KG1 (cell line): ENCODE data around the gene DOCK1.
A peak's percentile ranks its signal among the peaks of the same experiment; 100 is the strongest.

Source experiments
- DNase-seq: peaks from one replicate; lab custom pipeline; 2025; lab: John Stamatoyannopoulos, UW

The DOCK1 gene

DNA sequence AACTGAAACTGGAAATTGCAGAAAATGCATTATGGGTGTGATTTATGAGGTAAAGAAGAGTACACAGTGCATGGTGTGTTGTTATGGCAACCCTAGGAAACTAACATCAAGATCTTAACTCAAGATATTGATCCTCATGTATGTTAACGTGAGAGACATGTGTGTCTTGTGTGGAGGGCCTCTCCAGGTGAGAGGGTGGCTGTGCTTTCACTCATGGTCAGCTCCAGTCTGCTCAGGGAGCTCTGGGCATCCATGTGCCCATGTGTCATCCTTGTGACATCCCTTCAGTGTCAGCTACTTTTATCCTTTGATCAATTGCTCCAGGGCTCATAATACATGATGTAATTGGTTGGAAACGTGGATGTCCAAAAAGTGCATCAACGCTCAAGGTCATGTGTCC, 316.1 kb downstream of the DOCK1 start:
- DNase-seq: no peak

DNA sequence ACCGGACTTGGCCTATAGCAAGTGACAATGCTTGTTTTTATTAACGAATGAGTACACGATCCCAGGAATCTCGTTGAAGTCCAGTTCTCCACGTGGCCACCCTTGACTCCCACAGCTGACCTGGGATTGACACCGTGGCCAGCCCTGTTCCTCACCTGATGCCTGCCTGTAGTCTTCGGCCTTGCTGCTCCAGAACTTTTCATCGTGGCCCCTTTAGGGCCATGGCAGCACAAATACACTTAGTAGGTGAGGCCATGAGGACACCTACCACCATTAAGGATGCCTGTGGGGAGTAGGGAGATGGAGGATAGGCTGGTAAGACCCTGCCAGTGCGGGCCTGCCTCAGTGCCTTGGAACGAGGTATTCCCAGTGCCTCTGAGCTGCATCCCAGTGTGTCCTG, 321.8 kb downstream of the DOCK1 start:
- no peak for DNase-seq

DNA sequence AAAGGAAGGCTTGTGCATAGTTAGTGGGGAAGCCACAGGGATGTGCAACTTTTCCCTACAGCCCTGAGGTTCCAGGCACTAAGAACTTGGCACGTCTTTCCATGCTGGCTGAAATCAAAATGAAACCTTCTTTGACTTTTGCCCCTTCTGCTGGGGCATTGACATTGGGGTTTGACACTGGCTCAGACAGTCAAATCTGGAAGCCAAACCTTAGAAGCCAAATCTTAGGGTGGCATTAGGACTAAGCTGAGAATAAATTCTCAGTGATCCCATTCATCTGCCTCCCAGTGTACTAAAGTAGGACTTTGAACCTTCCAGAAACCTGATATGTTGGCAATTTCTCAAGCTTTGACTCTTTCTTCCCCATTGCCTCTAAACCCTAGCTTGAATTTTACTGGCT, 322.4 kb downstream of the DOCK1 start:
- no peak for DNase-seq

DNA sequence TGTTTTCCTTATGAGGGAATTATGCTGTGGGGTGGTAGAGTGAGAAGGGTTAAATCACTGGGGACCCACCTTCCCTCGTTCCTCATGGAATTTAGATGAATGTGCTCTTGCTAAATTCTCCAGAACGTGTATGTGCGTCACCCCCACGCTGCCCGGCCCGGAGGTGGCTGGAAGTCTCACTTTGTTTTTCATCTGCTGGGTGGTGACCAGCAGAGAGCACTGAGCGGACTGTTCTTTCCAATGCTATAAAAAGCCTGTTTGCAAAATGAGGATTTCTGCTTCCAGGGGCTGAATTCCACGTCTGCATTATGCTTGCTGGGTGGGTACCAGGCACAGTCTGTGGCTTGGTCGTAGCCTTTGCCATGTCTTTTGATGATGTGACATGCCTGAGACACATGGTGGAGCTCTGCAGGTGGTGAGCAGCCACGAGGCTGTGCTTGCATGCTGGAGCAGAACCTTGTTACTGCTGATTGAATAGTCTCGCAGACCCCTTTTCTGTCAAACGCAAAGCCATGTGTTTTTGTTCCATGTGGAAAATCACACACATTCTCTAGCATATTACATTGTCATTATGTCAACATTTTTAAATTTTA, 323.1 kb downstream of the DOCK1 start:
- no peak for DNase-seq

DNA sequence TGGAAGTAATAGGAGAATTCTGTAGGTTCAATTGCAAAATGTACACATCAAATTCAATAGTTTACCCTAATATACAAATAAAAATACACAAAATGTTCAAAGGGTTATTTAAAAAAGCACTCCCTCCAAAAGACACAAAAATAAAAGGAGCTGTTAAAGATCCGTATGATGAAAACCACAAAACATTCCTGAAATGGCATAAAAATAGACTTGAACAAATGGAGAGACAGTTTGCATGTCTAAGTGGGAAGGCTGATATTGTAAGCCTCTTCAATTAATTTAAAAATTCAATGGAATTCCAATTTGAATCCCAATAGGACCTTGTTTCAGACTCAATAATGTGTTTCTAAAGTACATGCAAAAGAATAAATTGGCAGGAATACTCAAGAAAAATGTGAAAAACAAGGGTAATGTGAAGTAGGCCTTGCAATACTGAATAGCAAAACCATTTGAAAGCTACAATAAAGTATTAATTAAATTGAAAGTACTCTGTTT, 329.1 kb downstream of the DOCK1 start:
- no peak for DNase-seq

DNA sequence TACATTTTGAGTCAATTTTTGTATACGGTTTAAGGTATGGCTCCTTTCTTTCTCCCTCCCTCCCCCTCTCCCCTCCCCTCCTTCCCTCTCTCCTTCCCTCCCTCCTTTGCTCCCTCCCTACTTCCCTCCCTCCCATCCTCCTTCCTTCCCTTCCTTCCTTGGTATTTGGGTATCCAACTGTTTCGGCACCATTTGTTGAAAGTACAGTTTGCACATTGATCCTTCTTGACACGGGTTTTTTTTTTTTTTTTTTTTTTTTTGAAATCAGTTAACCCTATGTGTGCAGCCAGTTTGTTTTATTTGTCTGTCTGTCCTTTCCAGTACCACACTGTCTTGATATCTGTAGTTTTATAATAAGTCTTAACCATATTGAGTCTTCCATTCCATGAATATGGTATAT, 331.0 kb downstream of the DOCK1 start:
- no peak for DNase-seq

DNA sequence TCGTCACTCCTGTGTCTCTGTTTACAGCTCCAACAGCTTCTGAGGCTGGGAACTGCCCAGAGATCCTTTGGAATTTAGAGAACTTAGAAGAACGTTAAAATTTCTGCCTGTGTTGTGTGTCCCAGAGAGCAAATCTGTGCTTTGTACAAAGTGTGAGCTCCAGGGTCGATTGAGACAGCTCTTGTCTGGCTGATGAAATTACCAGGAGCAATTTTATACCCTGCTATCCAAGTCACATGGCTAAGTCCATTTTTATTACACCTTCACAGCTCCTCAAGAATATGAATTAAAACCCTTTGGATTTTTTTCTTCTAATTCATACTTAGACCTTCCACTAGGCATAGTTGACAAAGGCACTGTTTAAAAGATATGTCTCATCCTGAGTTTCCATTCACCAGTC, 337.7 kb downstream of the DOCK1 start:
- DNase-seq: no peak

DNA sequence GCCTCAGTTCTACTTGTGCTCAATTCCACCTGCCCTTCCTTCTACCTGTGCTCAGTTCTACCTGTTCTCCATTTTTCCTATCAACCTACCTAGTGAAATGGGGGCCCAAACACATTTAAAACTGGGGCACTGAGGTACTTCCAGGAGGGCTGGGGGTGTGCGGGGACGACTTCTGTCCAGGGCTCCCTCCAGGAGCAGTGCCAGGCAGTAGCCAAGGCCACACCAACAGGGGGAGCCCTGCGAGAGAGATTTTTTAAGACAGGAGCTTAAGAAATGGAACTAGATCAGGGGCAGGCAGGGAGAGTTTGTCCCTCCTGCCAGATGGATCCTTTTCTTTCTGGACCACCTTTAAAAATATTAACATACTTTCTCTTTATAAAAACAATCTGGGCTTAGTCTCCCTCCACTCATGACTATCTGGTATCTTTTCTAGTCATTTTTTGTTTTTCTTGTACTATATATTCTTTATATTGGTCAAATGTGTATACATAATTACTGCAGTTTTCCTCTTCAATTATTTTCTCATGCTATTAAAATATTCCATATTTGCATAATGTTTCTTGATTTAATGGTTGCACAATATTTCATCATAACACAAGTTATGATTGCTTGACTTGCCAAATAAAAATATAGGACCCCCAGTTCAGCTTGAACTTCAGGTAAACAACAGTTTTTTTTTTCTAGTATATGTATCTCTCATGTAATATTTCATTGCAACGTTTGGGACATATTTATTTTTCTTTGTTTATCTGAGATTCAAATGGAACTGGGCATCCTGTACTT, 338.5 kb downstream of the DOCK1 start:
- no peak for DNase-seq

DNA sequence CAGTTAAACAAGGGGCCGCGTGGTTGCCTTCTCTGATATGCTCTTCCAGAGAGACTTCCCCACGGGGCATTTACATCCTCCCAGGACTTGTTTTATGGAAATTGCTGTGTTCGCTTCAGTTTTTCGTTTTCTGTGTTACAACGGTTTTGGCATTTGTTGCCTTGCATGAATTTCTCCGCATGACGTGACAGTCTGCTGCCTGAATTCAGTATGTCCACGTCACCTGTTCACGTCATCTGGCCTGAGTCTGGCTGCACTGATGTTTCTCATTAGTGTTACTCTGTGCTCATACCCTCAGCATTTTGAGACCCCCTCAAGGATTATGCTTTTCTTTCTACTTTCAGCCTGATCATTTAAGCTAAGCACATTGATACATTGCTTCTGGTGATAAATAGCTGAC, 340.2 kb downstream of the DOCK1 start:
- no peak for DNase-seq

DNA sequence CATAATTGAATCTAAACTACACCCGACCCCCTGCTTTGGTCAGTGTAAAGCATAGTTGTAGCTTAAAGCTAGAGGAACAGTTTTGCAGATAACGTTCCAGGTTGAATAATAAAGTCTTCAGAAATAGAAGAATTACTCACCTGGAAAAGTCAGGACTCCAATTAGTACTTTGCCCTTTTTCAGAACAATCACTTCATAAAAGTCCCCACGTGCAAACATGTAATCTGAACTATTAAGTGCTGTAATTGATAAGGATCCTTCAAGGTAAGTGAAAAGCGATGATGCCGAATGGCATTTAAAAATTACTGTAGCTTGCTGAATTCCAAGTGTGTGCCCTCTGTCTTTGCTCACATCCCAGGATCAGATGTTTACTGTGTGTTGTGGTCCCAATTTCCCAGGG, 344.8 kb downstream of the DOCK1 start:
- no peak for DNase-seq

DNA sequence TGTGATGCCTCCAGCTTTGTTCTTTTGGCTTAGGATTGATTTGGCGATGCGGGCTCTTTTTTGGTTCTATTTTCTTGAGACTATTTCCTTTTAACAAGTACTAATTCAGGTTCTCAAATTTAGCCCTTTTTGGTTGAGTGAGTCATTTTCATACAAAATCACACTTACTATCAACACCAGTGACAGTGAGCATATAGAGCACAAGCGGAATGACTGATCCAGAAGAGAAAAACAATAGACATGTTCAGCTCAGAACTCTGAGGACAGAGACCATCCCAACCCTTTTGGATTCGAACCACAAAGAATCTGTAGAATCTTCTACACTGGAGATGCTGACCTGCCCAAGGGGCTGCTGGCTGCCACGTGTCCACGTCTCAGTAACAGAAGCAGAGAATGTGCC, 347.6 kb downstream of the DOCK1 start:
- DNase-seq: no peak

DNA sequence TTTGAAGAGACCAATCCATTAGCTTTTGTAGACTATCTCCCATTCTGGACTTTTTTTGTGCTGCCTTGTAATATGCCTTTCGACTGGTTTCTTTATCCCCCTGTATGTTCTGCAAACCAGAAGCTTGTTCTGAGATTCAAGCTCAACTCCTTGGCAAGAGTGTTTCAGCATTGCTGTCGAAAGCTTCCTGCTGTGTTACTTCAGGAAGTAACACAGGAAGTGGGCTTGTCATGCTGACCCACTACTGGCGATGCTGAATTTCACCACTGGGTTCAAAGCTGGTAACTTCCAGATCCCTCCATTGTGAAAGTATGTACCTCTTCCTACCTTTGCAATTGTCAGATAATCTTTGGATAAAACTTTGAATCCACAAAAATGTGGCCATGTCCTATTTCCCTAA, 349.0 kb downstream of the DOCK1 start:
- peak; percentile 5 for DNase-seq

DNA sequence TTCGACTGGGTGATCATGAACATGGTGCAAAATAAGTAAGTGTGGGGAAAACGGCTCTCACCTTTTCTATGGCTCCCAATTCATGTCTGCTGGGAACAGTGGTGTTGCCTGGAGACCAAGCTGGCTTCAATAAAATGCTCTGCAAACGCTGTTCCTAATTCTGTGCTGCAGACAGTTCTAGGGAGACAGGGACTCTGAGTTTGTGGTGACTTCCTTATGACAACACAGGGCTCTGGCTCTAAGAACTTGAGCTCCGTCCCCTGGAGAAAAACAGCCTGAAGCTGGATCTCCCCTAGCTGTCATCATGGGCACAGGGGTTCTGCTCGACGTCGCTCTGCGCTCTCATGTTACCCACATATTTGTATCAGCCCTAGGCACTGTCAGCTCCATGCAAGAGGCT, 352.2 kb downstream of the DOCK1 start:
- DNase-seq: no peak

DNA sequence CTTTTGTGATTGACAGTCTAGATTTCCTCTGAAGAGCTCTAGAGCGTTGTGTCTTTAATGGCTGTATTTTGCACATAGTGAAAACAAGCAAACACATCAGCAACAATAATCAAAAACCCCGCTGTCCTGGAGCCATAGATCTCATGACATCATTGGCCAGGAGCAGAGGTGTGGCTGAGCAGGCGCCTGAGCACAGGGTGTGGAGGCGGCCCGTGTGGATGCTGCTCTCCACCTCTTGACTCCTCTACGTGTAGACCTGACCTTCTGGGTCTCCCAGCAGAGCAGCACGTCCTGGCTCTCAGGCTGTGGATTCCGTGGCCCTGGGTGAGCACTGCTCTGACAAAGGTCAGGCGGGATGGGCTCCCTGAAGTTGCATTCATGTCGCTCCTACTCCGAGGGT, 354.1 kb downstream of the DOCK1 start:
- DNase-seq: no peak

DNA sequence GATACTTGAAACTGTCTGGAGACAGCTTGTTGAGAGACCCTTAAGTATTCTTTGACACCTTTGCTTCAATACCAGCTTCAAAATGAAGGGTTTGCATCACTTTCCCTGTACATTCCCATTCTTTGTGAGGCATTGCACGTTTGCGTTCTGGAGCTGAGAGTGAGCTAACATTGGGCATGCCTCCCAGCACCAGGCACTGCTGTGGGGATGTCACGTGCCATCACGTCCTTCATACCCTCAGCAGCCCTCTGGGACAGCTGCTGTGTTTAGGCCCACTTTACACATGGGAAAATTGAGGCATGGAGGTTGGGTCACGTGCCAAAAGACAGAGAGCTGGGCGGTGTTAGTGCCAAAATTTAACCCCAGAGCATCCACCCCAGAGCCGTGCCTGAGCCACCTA, 357.4 kb downstream of the DOCK1 start:
- DNase-seq: no peak

DNA sequence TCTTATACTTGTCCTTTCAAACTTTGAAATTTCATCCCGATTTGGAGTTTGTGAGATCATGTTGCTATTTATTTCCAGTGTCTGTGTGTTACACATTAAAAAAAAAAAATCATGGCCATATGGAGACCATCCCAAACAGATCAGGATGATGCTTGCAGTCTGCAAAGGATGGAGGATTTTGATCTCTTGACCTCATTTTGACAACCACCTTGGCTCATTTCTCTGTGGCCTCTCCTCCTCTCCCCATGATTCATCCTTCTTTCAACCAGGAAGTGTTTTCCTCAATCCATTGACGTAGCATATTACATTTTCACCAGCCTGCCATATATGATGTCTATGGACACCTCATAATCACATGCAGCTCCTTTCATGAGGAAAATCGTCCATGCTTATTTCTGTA, 360.1 kb downstream of the DOCK1 start:
- DNase-seq: no peak

DNA sequence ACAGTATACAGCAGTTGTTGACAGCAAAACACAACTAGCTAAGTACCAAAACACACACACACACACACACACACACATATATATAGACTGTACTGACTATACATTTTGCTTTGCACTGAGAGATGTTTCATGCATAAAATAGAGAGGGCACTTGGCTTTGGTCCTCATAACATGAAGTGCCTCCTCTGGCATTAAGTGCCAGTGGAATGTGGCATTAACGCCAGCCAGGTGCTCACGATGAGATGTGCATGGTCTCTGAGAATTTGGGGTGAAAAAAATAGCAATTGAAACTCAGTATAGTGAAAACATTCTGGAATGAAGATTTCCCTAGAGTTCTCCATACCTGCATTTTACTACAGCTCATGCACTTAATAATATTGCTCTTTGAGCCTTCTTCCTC, 361.2 kb downstream of the DOCK1 start:
- no peak for DNase-seq

DNA sequence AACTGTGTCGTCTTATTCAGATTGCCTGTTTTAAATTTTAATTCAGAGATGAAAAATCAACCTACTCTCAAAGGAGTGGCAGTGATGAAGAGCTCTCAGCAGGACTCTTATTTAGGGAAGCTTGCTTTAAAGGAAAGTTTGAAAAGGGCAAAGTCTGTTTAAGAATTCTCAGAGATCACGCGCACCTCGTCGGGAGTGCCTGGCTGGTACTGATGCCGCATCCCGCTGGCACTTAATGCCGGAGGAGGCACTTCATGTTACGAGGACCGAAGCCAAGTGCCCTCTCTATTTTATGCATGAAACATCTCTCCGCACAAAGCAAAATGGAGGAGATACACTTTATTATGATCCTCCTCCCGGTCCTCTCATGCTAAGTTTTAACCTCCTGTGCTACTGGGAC, 362.2 kb downstream of the DOCK1 start:
- DNase-seq: no peak

DNA sequence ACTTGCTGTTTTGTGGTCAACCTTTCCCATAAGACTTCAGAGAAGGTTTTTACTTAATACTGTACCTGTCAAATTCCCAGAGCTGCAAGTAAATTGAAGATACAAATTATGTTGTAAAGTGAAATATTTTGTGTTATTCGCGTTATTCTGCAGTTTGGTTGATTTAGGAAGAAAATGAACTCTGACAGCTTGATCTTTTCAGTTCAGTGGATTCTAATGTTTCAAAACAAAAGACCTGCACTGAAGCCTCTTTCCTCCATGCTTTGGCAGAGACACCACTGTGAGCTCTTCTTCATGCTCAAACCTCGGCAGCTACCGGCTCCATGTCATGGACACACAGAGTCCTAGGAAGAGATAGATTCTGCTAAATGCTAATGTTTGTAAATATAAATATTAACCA, 366.8 kb downstream of the DOCK1 start:
- no peak for DNase-seq

DNA sequence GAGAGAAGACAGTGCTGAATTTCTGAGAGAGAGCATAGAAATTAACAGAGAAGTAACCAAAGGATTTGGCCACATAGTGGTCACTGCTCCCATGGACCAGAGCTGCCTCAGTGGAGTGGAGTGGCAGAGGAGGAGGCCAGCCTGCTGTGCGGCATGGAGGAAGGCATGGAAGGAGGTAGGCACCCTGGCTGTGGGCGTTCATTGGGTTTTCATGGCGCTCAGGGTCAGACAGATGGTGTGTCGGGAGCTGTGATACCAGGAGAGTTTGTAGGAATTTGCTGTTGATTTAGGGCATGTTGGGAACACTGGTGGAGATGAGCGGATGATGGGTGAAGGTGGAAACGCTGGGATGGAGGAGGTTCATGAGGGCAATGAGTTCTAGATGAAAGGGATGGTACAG, 370.0 kb downstream of the DOCK1 start:
- no peak for DNase-seq

DNA sequence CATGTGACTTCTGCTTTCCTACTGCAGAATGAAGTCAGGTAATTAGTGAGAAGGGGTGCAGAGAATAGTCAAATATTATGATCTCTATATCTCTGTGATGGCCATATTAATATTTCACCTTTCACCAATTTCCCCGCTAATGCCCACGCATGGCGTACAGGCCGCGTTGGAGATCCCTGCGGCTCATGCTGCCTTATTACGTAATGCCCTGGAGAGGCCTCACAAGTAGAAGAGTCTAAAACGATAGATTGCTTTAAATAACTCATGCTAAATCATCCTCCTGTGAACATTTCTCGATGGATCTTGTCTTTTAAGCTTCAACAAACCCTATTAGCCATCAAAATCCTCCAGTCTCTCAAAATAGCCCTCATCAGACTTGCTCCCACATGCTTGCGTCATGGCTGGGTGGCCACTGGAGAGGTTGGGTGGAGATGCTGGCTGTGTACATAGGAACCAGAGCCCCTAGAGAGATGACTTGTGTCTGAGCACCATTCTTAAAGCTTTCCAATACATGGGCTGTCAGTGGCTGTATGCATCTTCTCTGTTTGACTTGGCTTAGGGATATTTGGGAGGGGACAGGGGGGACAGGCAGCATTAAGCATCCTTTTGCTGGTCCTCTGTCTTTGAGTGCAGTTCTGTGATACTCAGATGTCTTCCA, 370.7 kb downstream of the DOCK1 start:
- DNase-seq: no peak

DNA sequence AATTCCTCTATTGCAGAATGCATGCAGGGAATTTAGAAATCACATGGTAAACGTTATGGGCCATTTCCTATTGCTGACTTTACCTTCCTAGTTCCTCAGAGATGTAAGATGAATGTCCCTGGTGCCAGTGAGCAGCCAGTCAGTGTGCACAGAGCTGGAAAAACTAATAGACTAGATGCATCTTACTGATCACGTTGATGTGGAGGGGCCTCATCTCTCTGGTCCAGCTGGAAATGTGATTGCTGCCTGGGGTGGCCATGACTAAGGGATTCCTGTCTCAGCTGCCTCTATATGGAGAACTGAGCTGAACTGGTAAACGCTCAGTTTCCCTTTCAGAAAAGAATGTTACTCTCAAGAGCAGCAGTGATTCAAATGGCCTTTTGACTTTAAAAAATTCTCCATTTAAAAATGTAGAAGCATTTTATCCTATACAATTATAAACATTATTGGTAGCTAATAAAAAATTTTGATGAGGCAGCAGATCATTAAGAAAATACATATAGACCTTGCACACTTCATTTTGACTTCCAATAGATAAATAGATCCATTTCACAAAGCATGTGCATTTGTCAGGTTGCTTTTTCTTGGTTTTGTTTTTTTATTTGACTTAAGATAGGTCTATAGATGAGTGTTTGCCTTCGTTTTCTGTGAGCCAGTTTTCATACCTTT, 371.7 kb downstream of the DOCK1 start:
- DNase-seq: no peak

DNA sequence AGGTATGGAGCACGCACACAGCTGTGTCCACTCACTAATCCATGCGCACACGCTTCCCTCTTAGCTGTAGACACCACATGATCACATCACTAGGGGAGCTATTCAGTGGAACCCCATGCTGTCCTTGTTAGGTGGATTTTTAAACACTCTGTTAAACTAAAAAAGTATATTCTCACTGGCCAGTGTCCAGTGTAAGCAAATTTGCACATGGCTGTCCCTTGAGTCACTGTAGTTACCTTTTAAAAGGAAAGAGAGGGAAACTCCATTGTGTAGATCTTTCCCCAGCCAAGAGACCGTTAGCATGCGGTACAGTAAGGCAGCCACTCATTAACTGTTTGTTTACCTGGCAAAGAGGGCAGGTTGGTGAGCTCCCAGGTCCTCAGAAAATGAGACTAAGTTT, 372.8 kb downstream of the DOCK1 start:
- DNase-seq: no peak
